Skeletal muscle cell (primary cell): ENCODE results near the gene PANK4.
"Not testable (repeated sequence)": the region's sequence is repeated elsewhere in the genome, so short reads cannot be mapped to it uniquely, and the experiment has no call there.

Experiments used
- DNase-seq: peaks from one replicate; pipeline ENCODE4 v3.0.0-alpha.2; 2010; ENCODE audit warnings: low read depth
- H3K4me3 ChIP-seq: 2 replicates; pipeline ENCODE4 v1.5.1; 2011; ENCODE audit warnings: low read depth, mild to moderate bottlenecking, control low read depth, low read length, moderate library complexity

Gene PANK4

GRCh38 chr1:2559509-2560298 lies 33.3 kb upstream of the PANK4 start:
- H3K4me3 ChIP-seq: no peak overlapping the region
- no peak for DNase-seq

DNA sequence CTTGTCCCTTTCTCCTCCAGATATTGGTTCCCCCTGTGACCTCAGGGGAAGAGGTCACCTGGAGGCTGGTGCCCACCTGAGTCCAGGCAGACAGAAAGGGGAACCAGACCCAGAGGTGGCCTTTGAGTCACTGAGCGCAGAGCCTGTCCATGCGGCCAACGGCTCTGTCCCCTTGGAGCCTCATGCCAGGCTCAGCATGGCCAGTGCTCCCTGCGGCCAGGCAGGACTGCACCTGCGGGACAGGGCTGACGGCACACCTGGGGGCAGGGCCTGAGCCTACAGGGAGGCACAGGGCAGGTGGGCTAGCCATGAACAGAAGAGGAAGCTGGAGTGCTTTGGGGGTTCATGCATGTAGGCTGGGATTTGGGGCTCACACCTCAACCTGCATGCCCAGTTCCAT lies 32.5 kb upstream of the PANK4 start:
- no peak for DNase-seq
- H3K4me3 ChIP-seq: no peak overlapping the region

DNA sequence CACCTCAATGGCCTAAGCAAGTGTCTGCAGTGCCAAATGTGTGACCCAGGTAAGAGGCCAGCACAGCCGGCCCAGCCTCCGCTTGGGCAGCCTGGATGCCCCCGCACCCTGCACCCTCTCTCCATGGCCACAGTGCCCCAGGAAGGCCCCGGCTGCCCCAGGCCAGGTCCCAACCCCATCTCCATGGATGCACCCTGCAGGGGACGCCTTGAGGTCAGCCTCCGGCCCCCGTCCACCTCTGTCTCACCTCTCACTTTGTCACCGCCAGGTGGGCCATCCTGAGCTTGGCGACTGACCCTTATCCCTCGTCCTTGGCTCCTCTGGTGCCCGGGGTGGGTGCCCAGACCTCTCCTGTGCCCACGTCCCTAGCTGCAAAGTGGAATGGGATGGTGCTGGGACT lies 32.0 kb upstream of the PANK4 start:
- H3K4me3 ChIP-seq: no peak overlapping the region
- no peak for DNase-seq

DNA sequence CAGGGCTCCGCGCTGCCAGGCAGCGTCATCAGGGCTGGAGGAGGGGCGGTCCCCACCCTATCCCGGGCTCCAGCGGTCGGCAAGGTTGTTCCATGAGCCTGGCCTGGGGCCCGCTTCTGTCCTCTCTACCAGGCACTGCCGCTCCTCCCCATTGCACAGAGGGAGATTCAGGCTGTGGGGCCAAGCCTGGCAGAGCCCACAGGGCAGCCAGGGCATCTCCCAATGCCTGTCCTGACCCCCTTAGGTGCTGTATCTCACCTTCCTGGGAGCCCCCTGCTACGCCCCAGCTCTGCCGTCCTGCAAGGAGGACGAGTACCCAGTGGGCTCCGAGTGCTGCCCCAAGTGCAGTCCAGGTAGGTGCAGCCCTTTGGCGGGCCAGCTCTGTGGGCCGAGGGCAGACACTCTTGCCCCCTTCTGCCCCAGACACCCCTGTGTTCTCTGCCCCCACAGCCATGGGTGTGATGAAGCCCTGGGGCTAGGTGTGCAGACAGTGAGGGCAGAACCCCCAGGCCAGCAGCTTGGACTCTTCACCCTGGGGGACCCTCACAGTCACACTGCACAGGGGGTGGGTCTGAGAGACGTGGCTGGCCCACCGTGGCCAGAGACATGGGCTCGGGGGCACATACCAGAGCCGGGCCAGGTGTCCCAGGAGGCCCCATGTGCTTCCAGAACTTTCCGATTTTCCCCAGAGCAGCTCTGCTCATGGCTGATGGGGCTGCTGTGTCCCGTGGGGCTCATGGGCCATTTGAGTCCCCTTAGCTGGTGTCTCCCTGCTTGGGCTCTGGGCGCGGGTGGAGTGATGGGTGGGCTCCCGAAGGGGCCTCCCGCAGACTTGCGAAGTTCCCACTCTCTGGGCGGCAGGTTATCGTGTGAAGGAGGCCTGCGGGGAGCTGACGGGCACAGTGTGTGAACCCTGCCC lies 31.3 kb upstream of the PANK4 start:
- no peak overlapping the region for H3K4me3 ChIP-seq
- DNase-seq: no peak

DNA sequence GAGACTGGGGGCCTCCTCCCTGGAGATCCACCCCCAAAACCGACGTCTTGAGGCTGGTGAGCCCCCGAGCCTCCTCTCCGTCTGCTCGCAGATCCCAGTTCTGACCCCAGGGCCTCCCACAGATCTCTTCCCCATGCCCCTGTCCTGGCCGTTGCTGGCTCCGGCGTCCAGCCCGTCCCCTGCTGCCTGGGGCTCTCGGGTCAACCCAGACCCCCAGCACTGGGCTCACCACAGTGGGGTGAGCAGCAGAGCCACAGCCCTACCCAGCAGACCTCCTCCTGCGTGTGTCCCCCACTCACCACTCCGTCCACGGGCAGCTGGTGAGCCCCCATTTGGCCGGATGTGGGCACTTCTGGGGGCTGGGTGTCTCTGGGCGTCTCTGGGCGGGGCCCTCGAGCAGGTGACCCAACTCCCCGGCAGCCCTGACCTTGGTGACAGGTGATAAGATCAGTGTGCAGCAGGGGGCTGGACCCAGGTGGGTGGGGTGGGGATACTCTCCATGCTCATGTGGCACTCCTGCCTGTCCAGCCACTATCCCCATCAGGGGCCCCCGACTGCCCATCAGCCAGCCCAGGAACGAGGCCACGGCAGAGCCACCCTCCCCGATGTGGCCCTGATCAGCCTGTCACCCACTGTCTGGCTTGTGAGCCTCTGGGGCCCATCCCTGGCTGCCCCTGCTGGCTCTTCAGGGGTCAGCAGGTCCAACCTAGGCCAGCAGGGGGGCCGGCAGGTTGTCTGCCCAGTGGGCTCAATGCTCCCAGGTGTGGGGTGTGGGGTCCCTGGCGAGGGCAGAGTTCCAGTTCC lies 30.5 kb upstream of the PANK4 start:
- no peak for DNase-seq
- peak overlapping the region; percentile 44 for H3K4me3 ChIP-seq

GRCh38 chr1:2556277-2556677 lies 29.9 kb upstream of the PANK4 start, which contains the start of gene TNFRSF14:
TSS of gene TNFRSF14 (plus strand) at chr1:2556371. CDS start at chr1:2556665, 294 bp downstream.
- peak within 1 kb of the TSS; percentile 44 for H3K4me3 ChIP-seq
- no peak for DNase-seq

DNA sequence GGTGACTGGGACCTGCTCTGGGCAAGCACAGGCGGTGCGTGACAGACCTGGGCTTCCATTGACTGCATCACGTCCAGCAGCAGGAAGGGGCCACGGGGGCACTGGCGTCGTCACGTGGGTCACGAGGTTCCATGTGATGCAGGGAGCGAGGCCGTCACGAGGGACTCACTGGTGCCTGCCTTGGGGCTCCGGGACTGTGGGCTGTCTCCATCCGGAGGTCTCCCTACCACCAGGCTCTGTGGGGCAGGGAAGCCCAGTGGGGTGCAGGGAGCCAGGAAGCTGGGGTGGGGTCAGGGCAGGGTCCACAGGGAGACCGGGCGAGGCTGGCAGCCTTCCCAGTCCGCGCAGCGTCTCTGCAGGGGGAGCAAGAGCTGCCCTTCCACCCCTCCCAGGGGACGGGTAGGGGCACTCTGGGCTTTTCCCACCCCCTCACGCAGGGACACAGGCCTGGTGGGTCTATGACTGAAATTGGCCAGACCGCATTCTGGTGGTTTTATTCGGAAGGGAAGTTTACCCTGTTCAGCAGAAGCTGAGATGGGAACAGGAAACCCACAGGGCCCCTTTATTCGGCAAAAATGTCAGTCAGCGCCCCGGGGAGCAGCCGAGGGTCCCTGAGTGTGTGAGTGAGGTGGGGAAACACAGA lies 29.4 kb upstream of the PANK4 start:
- no peak for DNase-seq
- peak overlapping the region; percentile 44 for H3K4me3 ChIP-seq

GRCh38 chr1:2554621-2555387 lies 28.4 kb upstream of the PANK4 start:
- no peak for DNase-seq
- H3K4me3 ChIP-seq: no peak overlapping the region

DNA sequence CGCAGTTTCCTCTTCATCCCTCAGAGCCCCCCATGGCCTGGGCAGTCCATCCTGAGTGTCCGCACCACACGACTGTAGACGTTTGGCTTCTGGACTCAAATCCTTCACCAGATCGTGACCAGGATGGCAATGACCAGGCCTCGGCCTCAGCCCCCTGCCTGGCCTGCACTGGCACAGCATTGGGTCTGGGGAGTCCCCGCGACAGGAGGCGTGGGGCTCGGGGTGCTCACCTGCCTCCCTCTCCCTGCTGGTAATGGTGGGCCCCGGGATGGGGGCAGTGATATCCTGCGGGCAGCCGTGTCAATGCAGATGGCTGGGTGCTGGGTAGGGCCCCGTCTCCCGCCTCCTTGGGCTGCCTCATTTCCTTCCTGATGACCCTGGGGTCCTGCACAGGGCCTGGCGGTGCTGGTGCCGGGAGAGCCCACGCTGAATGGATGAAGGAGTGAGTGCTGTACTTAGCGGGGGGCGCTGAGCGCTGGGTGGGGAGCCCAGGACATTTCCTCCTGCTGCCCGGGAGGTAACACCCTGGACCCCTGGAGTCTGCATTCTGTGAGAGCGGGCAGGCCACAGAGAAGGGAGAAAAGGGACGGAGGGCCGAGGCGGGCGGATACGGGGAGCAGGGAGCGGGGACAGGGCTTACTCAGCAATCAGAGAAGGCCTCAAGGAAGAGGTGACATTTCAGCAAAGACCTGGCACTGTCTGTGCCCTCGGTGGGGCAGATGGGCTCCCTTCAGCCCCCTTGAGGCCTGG lies 27.6 kb upstream of the PANK4 start:
- H3K4me3 ChIP-seq: no peak overlapping the region
- no peak for DNase-seq

DNA sequence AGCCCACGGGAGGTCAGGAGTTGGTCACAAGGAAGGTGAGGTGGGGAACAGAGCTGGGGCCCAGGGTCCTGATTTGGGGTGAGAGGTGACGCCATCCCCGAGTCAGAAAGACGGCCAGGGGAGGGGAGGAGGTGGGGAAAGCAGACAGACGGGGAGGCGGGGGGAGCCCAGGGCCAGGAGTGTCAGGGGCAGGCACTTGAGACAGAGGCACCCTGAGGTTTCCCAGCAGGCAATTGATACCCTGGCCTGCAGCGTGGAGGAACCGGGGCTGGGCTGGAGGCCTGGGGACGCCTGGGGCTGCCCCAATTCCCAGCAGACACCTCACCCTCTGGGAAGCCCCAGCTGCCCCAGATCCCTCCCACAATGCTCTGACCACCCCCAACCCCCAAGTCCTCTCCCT lies 26.7 kb upstream of the PANK4 start:
- DNase-seq, H3K4me3 ChIP-seq: not testable (repeated sequence)

DNA sequence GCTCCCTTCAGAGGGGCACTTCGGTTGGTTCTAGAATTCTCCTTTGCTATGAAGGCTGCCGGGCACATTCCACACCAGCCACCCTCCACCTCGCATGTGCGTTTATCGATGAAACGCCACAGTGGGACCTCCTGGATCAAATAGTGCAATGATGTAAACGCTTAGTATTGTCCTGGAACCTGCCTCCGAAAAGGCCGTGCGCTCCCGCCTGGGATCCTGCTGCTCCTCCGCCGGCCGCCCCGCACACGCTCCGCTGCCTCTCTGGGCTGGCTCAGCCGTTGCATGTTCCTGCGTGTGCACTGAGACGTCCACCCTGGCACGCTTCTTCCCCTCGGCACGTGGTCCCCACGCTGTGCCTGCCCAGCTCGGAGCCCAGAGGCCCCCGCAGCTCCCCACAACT lies 25.8 kb upstream of the PANK4 start:
- DNase-seq: no peak
- no peak overlapping the region for H3K4me3 ChIP-seq

- DNase-seq, H3K4me3 ChIP-seq: not testable (repeated sequence)
These were observed 25.1 kb upstream of the PANK4 start for GRCh38 chr1:2551544-2551943.

DNA sequence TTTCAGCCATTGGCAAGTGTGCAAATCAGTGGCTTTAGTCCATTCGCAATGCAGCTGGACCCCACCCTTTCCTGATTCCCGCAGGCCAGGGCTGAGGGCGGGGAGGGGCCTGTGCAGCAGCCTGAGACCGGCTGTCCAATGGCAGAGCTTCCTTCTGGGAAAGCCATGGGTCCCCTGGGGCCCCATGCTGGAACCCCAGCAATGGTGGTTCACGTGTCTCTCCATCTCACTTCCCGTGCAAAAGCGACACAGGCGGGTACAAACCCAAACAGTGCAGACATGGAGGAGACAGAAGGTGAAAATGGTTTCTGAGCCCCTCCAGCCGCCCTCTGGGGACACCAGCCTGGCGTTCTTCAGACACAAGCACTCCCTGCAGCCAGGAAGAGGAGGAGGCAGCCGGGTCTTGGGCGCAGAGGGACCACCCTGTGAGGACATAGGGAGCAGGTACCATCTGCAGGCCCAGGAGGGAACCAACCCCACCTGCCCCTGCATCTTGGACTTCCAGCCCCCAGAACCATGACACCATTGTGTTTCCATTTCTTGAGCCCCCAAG lies 24.0 kb upstream of the PANK4 start:
- not testable (repeated sequence) for H3K4me3 ChIP-seq, DNase-seq

DNA sequence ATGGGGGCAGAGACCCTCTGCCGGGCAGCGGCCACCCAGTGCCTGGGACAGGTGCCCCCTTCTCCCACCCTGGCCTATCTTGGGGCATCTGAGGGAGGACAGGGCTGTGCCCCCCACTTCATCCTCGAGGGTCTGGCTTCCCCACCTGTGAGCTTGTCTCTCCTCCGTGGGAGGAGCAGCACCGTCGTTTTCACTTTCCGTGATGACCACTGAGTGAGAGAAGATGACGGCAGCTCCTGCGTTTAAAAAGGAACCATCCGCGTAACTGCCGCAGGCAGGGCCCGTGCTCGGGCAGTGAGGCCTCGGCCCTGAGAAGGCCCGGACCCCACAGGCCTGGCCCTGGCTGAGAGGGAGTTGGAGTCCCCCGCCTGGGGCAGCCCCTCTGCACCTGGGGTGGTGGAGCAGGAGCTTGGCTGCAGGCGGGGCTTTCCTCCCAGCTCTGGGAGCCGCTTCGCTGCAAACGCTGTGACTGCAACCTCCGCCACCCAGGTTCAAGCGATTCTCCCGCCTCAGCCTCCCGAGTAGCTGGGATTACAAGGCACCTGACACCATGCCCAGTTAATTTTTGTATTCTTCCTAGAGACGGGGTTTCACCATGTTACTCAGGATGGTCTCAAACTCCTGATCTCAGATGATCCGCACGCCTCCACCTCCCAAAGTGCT lies 23.1 kb upstream of the PANK4 start:
- DNase-seq, H3K4me3 ChIP-seq: not testable (repeated sequence)

GRCh38 chr1:2548068-2548589 lies 21.7 kb upstream of the PANK4 start:
- H3K4me3 ChIP-seq: no peak overlapping the region

GRCh38 chr1:2547210-2548067 lies 21.0 kb upstream of the PANK4 start:
- DNase-seq: no peak
- H3K4me3 ChIP-seq: peak overlapping the region; percentile 45

More at GRCh38 chr1:2548068-2548589, 21.7 kb upstream of the PANK4 start:
- no peak for DNase-seq
